K562 (cell line): ENCODE data around the gene CTSD. TPM values are rescaled to one million over a fixed set of nuclear protein-coding genes. Genes with fewer than 3 reads are reported as not detected.

Experiments
- ATAC-seq: fragments of 200-7000 bp; cut with Tn5 transposase; 3 replicates; pipeline ENCODE4 v1.9.1; 2020; ENCODE audit warnings: moderate library complexity
- BruUV-seq: library from RNA; stranded (reverse); fragments of 400-500 nt; replicated peaks from 2 replicates; lab custom pipeline; 2021; lab: Mats Ljungman, UMichigan
- CTCF ChIA-PET: fragments of 300-600 bp; formaldehyde crosslinking; extraction: SDS; loops from one replicate; lab custom pipeline; 2021; ENCODE audit warnings: low intra/inter-chr PET ratio; lab: Yijun Ruan, JAX
- POLR2A ChIA-PET: fragments of 300-600, 350-650 bp; sonication (Branson Sonifier 250); formaldehyde crosslinking; extraction: SDS; loops from one replicate; lab custom pipeline; 2021; ENCODE audit warnings: antibody characterized with exemption, inconsistent platforms; lab: Yijun Ruan, JAX
- DNase-seq, 4 experiments: peaks; one replicate each; pipeline versions ENCODE4 v3.0.0 to v3.0.0-alpha.2; 2011 to 2018; ENCODE audit warnings: low spot score in 3 of 4, mixed read lengths in 3 of 4; ENCODE audit errors: extremely low read depth in 1 of 4
- FAIRE-seq: peaks from 2 replicates; lab custom pipeline; 2011; peaks lifted over from hg19 to GRCh38; lab: Jason Lieb, UNC
- H2AFZ ChIP-seq: 2 replicates; pipeline ENCODE4 v1.6.0; 2011; ENCODE audit warnings: low read depth, low read length, control low read depth, inconsistent platforms
- H3K27ac ChIP-seq: fragments of 200-600 bp; 3 replicates; pipeline ENCODE4 v1.8.0; 2011; ENCODE audit warnings: low read depth, mild to moderate bottlenecking, control low read depth, inconsistent platforms, low read length, moderate library complexity, mixed read lengths; ENCODE audit errors: extremely low read depth
- H3K27me3 ChIP-seq, 2 experiments: fragments of 300-600 bp in 1 of 2; 2 replicates in 1 of 2; 3 replicates in 1 of 2; pipeline versions ENCODE4 v1.6.0 to v1.8.0; 2011; ENCODE audit warnings: inconsistent platforms in 2 of 2, low read length in 2 of 2, mild to moderate bottlenecking in 1 of 2, mixed read lengths in 1 of 2, moderate library complexity in 1 of 2; ENCODE audit not compliant: control insufficient read depth in 2 of 2, insufficient read depth in 2 of 2
- H3K36me3 ChIP-seq: fragments of 300-600 bp; 3 replicates; pipeline ENCODE4 v1.8.0; 2011; ENCODE audit warnings: mild to moderate bottlenecking, low read length, inconsistent platforms; ENCODE audit not compliant: control insufficient read depth, insufficient read depth
- H3K4me1 ChIP-seq, 2 experiments: fragments of 200-600 bp in 1 of 2; replicated peaks in 1 of 2; 2 replicates in 1 of 2; 3 replicates in 1 of 2; pipeline versions ENCODE4 v1.5.1 to v1.8.0; 2011; ENCODE audit warnings: inconsistent platforms in 2 of 2, low read length in 2 of 2, mild to moderate bottlenecking in 1 of 2, mixed read lengths in 1 of 2, moderate library complexity in 1 of 2; ENCODE audit not compliant: control insufficient read depth in 2 of 2, insufficient read depth in 2 of 2
- H3K4me2 ChIP-seq: 2 replicates; pipeline ENCODE4 v1.6.1; 2011; ENCODE audit warnings: low read length, control low read depth, inconsistent platforms, mixed read lengths; ENCODE audit not compliant: insufficient read depth
- H3K4me3 ChIP-seq: fragments of 200-600 bp; sonication (generic), shearing (Covaris generic); 2 replicates; pipeline ENCODE4 v1.5.1; 2016; ENCODE audit warnings: control low read depth, inconsistent platforms
- H3K79me2 ChIP-seq: fragments of 200-600 bp; 3 replicates; pipeline ENCODE4 v1.8.0; 2011; ENCODE audit warnings: low read length, inconsistent platforms; ENCODE audit not compliant: control insufficient read depth, insufficient read depth
- H3K9ac ChIP-seq, 2 experiments: 2 replicates each; pipeline versions ENCODE4 v1.6.0 to v1.6.1; 2011; ENCODE audit warnings: low read depth in 2 of 2, low read length in 2 of 2, control low read depth in 1 of 2, inconsistent platforms in 1 of 2, mild to moderate bottlenecking in 1 of 2, mixed read lengths in 1 of 2; ENCODE audit not compliant: insufficient read depth in 1 of 2
- H3K9me1 ChIP-seq: one replicate; pipeline ENCODE4 v1.6.0; 2011; ENCODE audit warnings: inconsistent platforms, mild to moderate bottlenecking, low read length, moderate library complexity; ENCODE audit not compliant: control insufficient read depth, insufficient read depth
- H3K9me3 ChIP-seq: replicated peaks from 2 replicates; pipeline ENCODE4 v1.5.1; 2011; ENCODE audit warnings: low read depth, low read length, inconsistent platforms; ENCODE audit not compliant: control insufficient read depth, insufficient read depth
- H4K20me1 ChIP-seq: replicated peaks from 2 replicates; pipeline ENCODE4 v1.6.1; 2011; ENCODE audit warnings: low read length, inconsistent platforms, mixed read lengths; ENCODE audit not compliant: control insufficient read depth, insufficient read depth
- PRDM10 ChIP-seq: fragments of 450-650 bp; IDR thresholded peaks from 2 replicates; pipeline ENCODE4 v1.6.1; 2018; ENCODE audit not compliant: partially characterized antibody
- ZSCAN29 ChIP-seq: fragments of 450-650 bp; IDR thresholded peaks from 2 replicates; pipeline ENCODE4 v1.6.1; 2017
- WGBS: fragments of 100-300 bp; shearing (Covaris generic); methylation state at CpG from one replicate; pipeline ENCODE4 v1.1.6; 2016; ENCODE audit warnings: low coverage, mixed read lengths; ENCODE audit not compliant: insufficient coverage; ENCODE audit errors: missing lambda C conversion rate; 5-methylcytosine and 5-hydroxymethylcytosine counted together
- in situ Hi-C: fragments of 300-500 bp; cut with MboI; formaldehyde crosslinking; loops from 4 replicates; pipeline ENCODE4 v1.15.0; 2018; ENCODE audit warnings: inconsistent platforms, mixed read lengths
- intact Hi-C: fragments of 100-400 bp; cut with micrococcal nuclease; formaldehyde crosslinking; loops from 2 replicates; pipeline ENCODE4 v1.14.2; 2022
- polyA plus RNA-seq, 8 experiments: library from polyadenylated mRNA; depleted of rRNA in 4 of 8; stranded (reverse) in 5 of 8; unstranded in 3 of 8; fragments of >200 nt; fragmentation: Nextera tagmentation in 2 of 8; fragmentation: Illumina TruSeq in 1 of 8; extraction: Ambion mirVana in 2 of 8; extraction: Trizol in 1 of 8; gene quantifications; 2 replicates each; pipeline versions ENCODE4 v1.2.1 to v1.2.3, GENCODE V29; 2011 to 2014; ENCODE audit warnings: inconsistent platforms in 1 of 8, missing spikeins in 1 of 8
- total RNA-seq, 7 experiments: library from RNA; depleted of rRNA in 6 of 7; stranded (reverse); fragments of >200 nt in 6 of 7; fragmentation: Illumina TruSeq in 2 of 7; extraction: Trizol in 2 of 7; gene quantifications; 2 replicates each; pipeline versions ENCODE4 v1.2.1 to v1.2.3, GENCODE V29; 2011 to 2021; ENCODE audit warnings: low replicate concordance in 1 of 7

The CTSD gene
- total and polyA plus RNA-seq, 9 of the 15 experiments (the other 6 are each of a cell fraction or from before 2014, with no cell fraction given), result 1.0 to 112 (median 40.9) TPM

GRCh38 chr11:1781593-1781975 is 17.9 kb upstream of the CTSD start:
- TF ChIP-seq PRDM10 (peak; percentile 60), ZSCAN29 (no peak)
- Histone ChIP-seq H3K79me2 (no peaks in the 10 kb centered on the region), H3K4me2 (no peak overlapping the region), H4K20me1 (peaks cover 8% of the 10 kb centered on the region; the same call in 1 of the 2 replicates), H3K36me3 (no peaks in the 10 kb centered on the region), H3K9me1 (no peaks in the 10 kb centered on the region), H3K9ac (no peak overlapping the region; a peak in 1 of 4 replicates), H3K27me3 (peaks cover 32 to 75% of the 10 kb centered on the region in 2 experiments; a peak in 4 of 5 replicates), H2AFZ (no peak overlapping the region), H3K4me1 (peaks cover 8 to 65% of the 10 kb centered on the region in 2 experiments), H3K4me3 (no peak overlapping the region), H3K27ac (no peak overlapping the region), H3K9me3 (no peaks in the 10 kb centered on the region)
- 16% methylated on average over 8 of the region's 9 CpGs for WGBS
- ChIA-PET CTCF (no interaction called here), POLR2A (interaction anchor here (1.1 kb wide), 1 partner anchor 9 kb away, joined by 3 read pairs; no protein-coding TSS in a partner anchor)
- no peak for DNase-seq
- intact Hi-C loops, result no loop called here
- FAIRE-seq, result no peak
- no peak for ATAC-seq
- in situ Hi-C loops, result no loop called here
- BruUV-seq, result no TSS peak
